GM12891 (cell line): ENCODE measurements around the gene PRPH.
"Not testable (repeated sequence)": the region's sequence is repeated elsewhere in the genome, so short reads cannot be mapped to it uniquely, and the experiment has no call there.

Experiments
- DNase-seq: peaks from one replicate; pipeline ENCODE4 v3.0.0; 2011; ENCODE audit warnings: low spot score; ENCODE audit not compliant: insufficient read length
- FAIRE-seq: peaks from 2 replicates; lab custom pipeline; 2011; peaks lifted over from hg19 to GRCh38; lab: Jason Lieb, UNC
- PAX5 ChIP-seq: IDR thresholded peaks from 2 replicates; pipeline ENCODE4 v1.6.1; 2011; ENCODE audit warnings: low read length, moderate library complexity, mild to moderate bottlenecking; ENCODE audit not compliant: insufficient read depth, severe bottlenecking
- POLR2A ChIP-seq: IDR thresholded peaks from 2 replicates; pipeline ENCODE4 v1.6.1; 2011; ENCODE audit warnings: low read depth, low read length, control low read depth
- POLR2AphosphoS5 ChIP-seq: IDR thresholded peaks from 2 replicates; pipeline ENCODE4 v1.6.1; 2011; ENCODE audit warnings: low read depth, low read length, control low read depth
- POU2F2 ChIP-seq: IDR thresholded peaks from 2 replicates; pipeline ENCODE4 v1.6.1; 2011; ENCODE audit warnings: low read depth, mild to moderate bottlenecking, control low read depth, low read length, moderate library complexity
- SPI1 ChIP-seq: IDR thresholded peaks from 2 replicates; pipeline ENCODE4 v1.6.1; 2011; ENCODE audit warnings: low read depth, low read length, control low read depth
- TAF1 ChIP-seq: IDR thresholded peaks from 2 replicates; pipeline ENCODE4 v1.6.1; 2011; ENCODE audit warnings: low read depth, low read length, control low read depth

PRPH gene

GRCh38 chr12:49276304-49277290, 18.4 kb upstream of the PRPH start:
- TF ChIP-seq PAX5 (no peak), POLR2A (no peak), SPI1 (no peak), POU2F2 (no peak), POLR2AphosphoS5 (no peak), TAF1 (no peak)
- FAIRE-seq (no peak), DNase-seq (no peak)

- FAIRE-seq (no peak), DNase-seq (no peak)
- TF ChIP-seq PAX5 (no peak), POU2F2 (no peak), POLR2A (no peak), POLR2AphosphoS5 (no peak), SPI1 (no peak), TAF1 (no peak)
These were observed 17.5 kb upstream of the PRPH start for GRCh38 chr12:49277466-49277865.

- DNase-seq = no peak
- TF ChIP-seq POLR2A (no peak), SPI1 (no peak), PAX5 (no peak), POLR2AphosphoS5 (no peak), TAF1 (no peak), POU2F2 (no peak)
- no peak for FAIRE-seq
These were observed 15.2 kb upstream of the PRPH start for GRCh38 chr12:49279706-49280159.

- not testable (repeated sequence) for DNase-seq, FAIRE-seq
These were observed 14.4 kb upstream of the PRPH start for GRCh38 chr12:49280545-49280944.

GRCh38 chr12:49282302-49282701, 12.6 kb upstream of the PRPH start:
- TF ChIP-seq POLR2A (no peak), POU2F2 (no peak), SPI1 (no peak), TAF1 (no peak), POLR2AphosphoS5 (no peak), PAX5 (no peak)
- FAIRE-seq (no peak), DNase-seq (no peak)

- not testable (repeated sequence) for DNase-seq, FAIRE-seq
These were observed 12.1 kb upstream of the PRPH start for GRCh38 chr12:49282740-49283375.

GRCh38 chr12:49283541-49284429, 11.2 kb upstream of the PRPH start:
- DNase-seq = no peak
- TF ChIP-seq POLR2AphosphoS5 = no peak
- no peak for TF ChIP-seq PAX5
- no peak for TF ChIP-seq POU2F2
- no peak for TF ChIP-seq POLR2A
- TF ChIP-seq SPI1 = no peak
- TF ChIP-seq TAF1 = no peak
- FAIRE-seq = no peak

- TF ChIP-seq POLR2AphosphoS5 (no peak), POLR2A (no peak), TAF1 (no peak)
- DNase-seq (no peak), FAIRE-seq (no peak)
These were observed 10.3 kb upstream of the PRPH start for GRCh38 chr12:49284672-49285071.

GRCh38 chr12:49287876-49288275, 7.1 kb upstream of the PRPH start:
- TF ChIP-seq POLR2AphosphoS5 (no peak), POLR2A (no peak), TAF1 (no peak), PAX5 (no peak), SPI1 (no peak), POU2F2 (no peak)
- DNase-seq = no peak
- FAIRE-seq = no peak

GRCh38 chr12:49288412-49288853, 6.5 kb upstream of the PRPH start:
- TF ChIP-seq POLR2A = no peak
- TF ChIP-seq POU2F2 = no peak
- TF ChIP-seq SPI1 = no peak
- no peak for TF ChIP-seq TAF1
- no peak for TF ChIP-seq PAX5
- TF ChIP-seq POLR2AphosphoS5 = no peak
- FAIRE-seq (peak; percentile 90), DNase-seq (peak; percentile 51)
